HepG2 (cell line): ENCODE measurements around the gene STXBP2. TPM values are rescaled to one million over a fixed set of nuclear protein-coding genes. Genes with fewer than 3 reads are reported as not detected.

Source experiments
- ATAC-seq: fragments of 200-7000 bp; cut with Tn5 transposase; 3 replicates; pipeline ENCODE4 v1.9.1; 2020; ENCODE audit warnings: mild to moderate bottlenecking, moderate library complexity
- BruUV-seq: library from RNA; stranded (reverse); fragments of 400-500 nt; replicated peaks from 2 replicates; lab custom pipeline; 2021; lab: Mats Ljungman, UMichigan
- CTCF ChIA-PET: fragments of 300-600 bp; formaldehyde crosslinking; extraction: SDS; loops from one replicate; lab custom pipeline; 2021; ENCODE audit warnings: low total read pairs, inconsistent platforms, low intra/inter-chr PET ratio; lab: Yijun Ruan, JAX
- POLR2A ChIA-PET: fragments of 350-600 bp; sonication (Branson Sonifier 250); formaldehyde crosslinking; loops from one replicate; lab custom pipeline; 2020; ENCODE audit warnings: antibody characterized with exemption, inconsistent platforms; lab: Yijun Ruan, JAX
- DNase-seq: peaks from one replicate; pipeline ENCODE4 v3.0.0-alpha.2; 2015; ENCODE audit warnings: low spot score
- FAIRE-seq: peaks from 3 replicates; lab custom pipeline; 2011; peaks lifted over from hg19 to GRCh38; lab: Jason Lieb, UNC
- H2AFZ ChIP-seq: one replicate; pipeline ENCODE4 v1.6.1; 2011; ENCODE audit warnings: low read length, inconsistent platforms
- H3K27ac ChIP-seq: fragments of 300-600 bp; 3 replicates; pipeline ENCODE4 v1.8.0; 2011; ENCODE audit warnings: mixed run types, mild to moderate bottlenecking, mixed read lengths, low read length, inconsistent platforms; ENCODE audit not compliant: insufficient read depth; ENCODE audit errors: extremely low read length
- H3K27me3 ChIP-seq, 2 experiments: fragments of 200-600 bp in 1 of 2; 2 replicates in 1 of 2; 3 replicates in 1 of 2; pipeline versions ENCODE4 v1.6.0 to v1.8.0; 2011; ENCODE audit warnings: low read length in 2 of 2, mild to moderate bottlenecking in 2 of 2, moderate library complexity in 2 of 2, inconsistent platforms in 1 of 2; ENCODE audit not compliant: insufficient read depth in 2 of 2, control insufficient read depth in 1 of 2
- H3K36me3 ChIP-seq, 2 experiments: fragments of 200-600 bp in 1 of 2; replicated peaks in 1 of 2; 2 replicates in 1 of 2; 3 replicates in 1 of 2; pipeline versions ENCODE4 v1.5.1 to v1.8.0; 2011; ENCODE audit warnings: low read length in 2 of 2, inconsistent platforms in 1 of 2; ENCODE audit not compliant: insufficient read depth in 2 of 2, control insufficient read depth in 1 of 2
- H3K4me1 ChIP-seq: 2 replicates; pipeline ENCODE4 v1.5.1; 2012; ENCODE audit warnings: low read length, inconsistent platforms; ENCODE audit not compliant: insufficient read depth
- H3K4me2 ChIP-seq: 2 replicates; pipeline ENCODE4 v1.6.0; 2011; ENCODE audit warnings: low read depth, low read length, inconsistent platforms
- H3K4me3 ChIP-seq, 3 experiments: fragments of 200-600 bp in 1 of 3; sonication (generic), shearing (Covaris generic) in 1 of 3; replicated peaks in 1 of 3; 2 replicates each; pipeline ENCODE4 v1.5.1; 2011 to 2016; ENCODE audit warnings: low read length in 3 of 3, inconsistent platforms in 2 of 3, low read depth in 2 of 3, mild to moderate bottlenecking in 2 of 3, control low read depth in 1 of 3, mixed read lengths in 1 of 3; ENCODE audit not compliant: insufficient read depth in 1 of 3
- H3K79me2 ChIP-seq: one replicate; pipeline ENCODE4 v1.6.1; 2011; ENCODE audit warnings: low read length, inconsistent platforms; ENCODE audit not compliant: insufficient read depth
- H3K9ac ChIP-seq: 2 replicates; pipeline ENCODE4 v1.6.0; 2011; ENCODE audit warnings: mild to moderate bottlenecking, low read depth, low read length, inconsistent platforms; ENCODE audit not compliant: insufficient read depth
- H3K9me3 ChIP-seq: 2 replicates; pipeline ENCODE4 v1.5.1; 2012; ENCODE audit warnings: mild to moderate bottlenecking, low read length
- H4K20me1 ChIP-seq: 2 replicates; pipeline ENCODE4 v1.6.0; 2011; ENCODE audit warnings: inconsistent platforms, mild to moderate bottlenecking, low read length, moderate library complexity; ENCODE audit not compliant: insufficient read depth
- AGO2 ChIP-seq: fragments of 200-400 bp; formaldehyde crosslinking; optimal IDR thresholded peaks from 2 replicates; pipeline ENCODE3; 2017; ENCODE audit warnings: mild to moderate bottlenecking, low read depth, low read length, moderate library complexity
- HNRNPL ChIP-seq: fragments of 200-400 bp; formaldehyde crosslinking; IDR thresholded peaks from 2 replicates; pipeline ENCODE4 v1.6.1; 2017; ENCODE audit warnings: mild to moderate bottlenecking, low read depth, low read length
- KDM2A ChIP-seq: sonication (generic); formaldehyde crosslinking; IDR thresholded peaks from 2 replicates; pipeline ENCODE4 v1.4.0; 2020; ENCODE audit warnings: low read depth, missing genetic modification reagents, borderline replicate concordance
- POLR2AphosphoS5 ChIP-seq: IDR thresholded peaks from 2 replicates; pipeline ENCODE4 v1.6.1; 2012; ENCODE audit warnings: low read depth, low read length
- RBFOX2 ChIP-seq: fragments of 200-400 bp; formaldehyde crosslinking; IDR thresholded peaks from 2 replicates; pipeline ENCODE4 v1.6.1; 2017; ENCODE audit warnings: low read depth, mild to moderate bottlenecking, low read length
- RBM22 ChIP-seq: fragments of 200-400 bp; formaldehyde crosslinking; optimal IDR thresholded peaks from 2 replicates; pipeline ENCODE3; 2017; ENCODE audit warnings: mild to moderate bottlenecking, low read length, moderate library complexity
- RFX1 ChIP-seq: fragments of 450-650 bp; IDR thresholded peaks from 2 replicates; pipeline ENCODE4 v1.6.1; 2017
- SSRP1 ChIP-seq: IDR thresholded peaks from 2 replicates; pipeline ENCODE4 v1.6.1; 2016; ENCODE audit warnings: control low read depth
- ZBTB4 ChIP-seq: sonication (generic); formaldehyde crosslinking; IDR thresholded peaks from 2 replicates; pipeline ENCODE4 v1.4.0; 2020; ENCODE audit warnings: missing genetic modification reagents, mild to moderate bottlenecking, borderline replicate concordance
- ZBTB7A ChIP-seq: sonication (generic); formaldehyde crosslinking; IDR thresholded peaks from 2 replicates; pipeline ENCODE4 v1.8.0; 2022; ENCODE audit warnings: mild to moderate bottlenecking, missing genetic modification reagents
- ZNF501 ChIP-seq: sonication (generic); formaldehyde crosslinking; IDR thresholded peaks from 2 replicates; pipeline ENCODE4 v1.5.1; 2020; ENCODE audit warnings: mild to moderate bottlenecking, moderate library complexity, missing genetic modification reagents
- ZNF7 ChIP-seq: IDR thresholded peaks from 2 replicates; pipeline ENCODE4 v1.6.1; 2016; ENCODE audit warnings: missing biosample characterization, missing genetic modification reagents
- WGBS: methylation state at CpG from one replicate; pipeline ENCODE4 v1.1.6; 2017; ENCODE audit warnings: low lambda C conversion rate; 5-methylcytosine and 5-hydroxymethylcytosine counted together
- in situ Hi-C: cut with HindIII; loops from 2 replicates; pipeline ENCODE4 v1.10.0; 2017; ENCODE audit warnings: low pct_unique_long_range_greater_than_20kb; ENCODE audit not compliant: extremely low pct_ligation_motif_present
- intact Hi-C: fragments of 100-400 bp; cut with micrococcal nuclease; formaldehyde crosslinking; loops from one replicate; pipeline ENCODE4 v1.10.0; 2022; ENCODE audit not compliant: unreplicated experiment
- polyA plus RNA-seq, 8 experiments: library from polyadenylated mRNA; depleted of rRNA in 3 of 8; stranded (reverse) in 7 of 8; unstranded in 1 of 8; fragments of >200 nt; fragmentation: Illumina TruSeq in 4 of 8; extraction: Trizol in 4 of 8; gene quantifications; 2 replicates each; pipeline versions ENCODE4 v1.2.1 to v1.2.3, GENCODE V29; 2011 to 2016; ENCODE audit warnings: low read depth in 4 of 8, missing spikeins in 1 of 8, mixed read lengths in 1 of 8; ENCODE audit not compliant: insufficient read depth in 1 of 8
- total RNA-seq, 5 experiments: library from RNA; depleted of rRNA; stranded (reverse); fragments of >200 nt; fragmentation: Illumina TruSeq; extraction: Trizol; gene quantifications; 2 replicates each; pipeline ENCODE4 v1.2.3, GENCODE V29; 2016; ENCODE audit warnings: low read depth in 1 of 5
- TF ChIP-seq, protein P1 (sequence below): sonication (generic); formaldehyde crosslinking; IDR thresholded peaks from 2 replicates; pipeline ENCODE4 v1.5.1; 2020; ENCODE audit warnings: mild to moderate bottlenecking, missing genetic modification reagents, moderate library complexity

The STXBP2 gene
- total and polyA plus RNA-seq, 2 of the 13 experiments (the other 11 are each of a cell fraction or from before 2014, with no cell fraction given): 22.8 to 40.1 TPM

DNA sequence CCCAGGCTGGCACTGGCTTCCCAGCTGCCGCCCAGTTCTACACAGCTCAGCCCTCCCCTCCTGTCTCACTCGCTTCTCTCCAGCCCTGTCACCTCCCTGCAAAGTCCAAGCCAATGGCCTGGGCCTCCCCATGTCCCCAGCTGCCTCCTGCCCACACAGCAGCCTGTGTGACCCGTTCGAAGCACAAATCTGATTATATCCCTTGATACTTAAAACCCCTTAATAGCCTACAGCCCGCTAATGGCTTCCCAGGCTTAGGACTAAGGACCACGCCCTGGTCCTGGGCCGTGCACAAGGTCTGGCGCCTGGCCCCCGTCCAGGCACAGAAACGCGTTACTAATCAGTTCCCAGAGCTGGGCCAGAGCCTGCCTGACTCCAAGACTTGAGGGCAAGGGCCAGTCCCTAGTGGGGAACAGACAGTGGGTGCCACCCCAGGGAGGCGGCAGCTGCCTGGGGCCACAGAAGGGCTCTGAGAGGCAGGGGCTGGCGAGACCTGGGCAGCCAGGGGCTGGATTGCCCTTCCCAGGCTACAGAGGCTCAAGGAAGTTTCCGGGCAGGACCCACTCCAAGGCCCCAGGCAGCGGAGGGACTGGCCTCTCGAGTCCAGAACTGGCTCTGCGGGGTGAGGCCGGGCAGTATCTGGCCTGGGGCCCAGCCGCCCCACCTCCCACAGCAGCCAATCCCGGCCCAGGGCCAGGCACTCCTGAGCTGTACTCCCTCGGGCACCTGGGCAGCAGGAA, 18.0 kb upstream of the STXBP2 start:
- Histone ChIP-seq H3K4me2 (no peak overlapping the region), H2AFZ (no peak overlapping the region), H3K4me1 (no peaks in the 10 kb centered on the region; the same call in 1 of the 2 replicates), H3K27me3 (no peaks in the 10 kb centered on the region; a peak in 1 of 5 replicates), H4K20me1 (no peaks in the 10 kb centered on the region), H3K9me3 (no peaks in the 10 kb centered on the region), H3K27ac (peak overlapping the region; percentile 27), H3K9ac (no peak overlapping the region), H3K79me2 (no peaks in the 10 kb centered on the region), H3K36me3 (peaks cover 24 to 48% of the 10 kb centered on the region in 2 experiments), H3K4me3 (no peak overlapping the region)
- FAIRE-seq (no peak), ATAC-seq (peak; percentile 6), DNase-seq (no peak)
- intact Hi-C loops: no loop called here
- TF ChIP-seq POLR2AphosphoS5 (peak; percentile 51; the same call in 1 of the 2 replicates), RFX1 (no peak), ZBTB4 (0 out of 2 replicates have a peak, but pooled peaks have one; percentile 28), KDM2A (CRISPR knock-in tag) (0 out of 2 replicates have a peak, but pooled peaks have one; percentile 39), ZBTB7A (no peak), ZNF501 (0 out of 2 replicates have a peak, but pooled peaks have one; percentile 15), ZNF7 (CRISPR knock-in tag) (no peak), RBM22 (peak; percentile 88), AGO2 (peak; percentile 89), SSRP1 (CRISPR knock-in tag) (peak; percentile 19; the same call in 1 of the 2 replicates), RBFOX2 (peak; percentile 23), HNRNPL (0 out of 2 replicates have a peak, but pooled peaks have one; percentile 17)
- TF ChIP-seq, protein P1, sequence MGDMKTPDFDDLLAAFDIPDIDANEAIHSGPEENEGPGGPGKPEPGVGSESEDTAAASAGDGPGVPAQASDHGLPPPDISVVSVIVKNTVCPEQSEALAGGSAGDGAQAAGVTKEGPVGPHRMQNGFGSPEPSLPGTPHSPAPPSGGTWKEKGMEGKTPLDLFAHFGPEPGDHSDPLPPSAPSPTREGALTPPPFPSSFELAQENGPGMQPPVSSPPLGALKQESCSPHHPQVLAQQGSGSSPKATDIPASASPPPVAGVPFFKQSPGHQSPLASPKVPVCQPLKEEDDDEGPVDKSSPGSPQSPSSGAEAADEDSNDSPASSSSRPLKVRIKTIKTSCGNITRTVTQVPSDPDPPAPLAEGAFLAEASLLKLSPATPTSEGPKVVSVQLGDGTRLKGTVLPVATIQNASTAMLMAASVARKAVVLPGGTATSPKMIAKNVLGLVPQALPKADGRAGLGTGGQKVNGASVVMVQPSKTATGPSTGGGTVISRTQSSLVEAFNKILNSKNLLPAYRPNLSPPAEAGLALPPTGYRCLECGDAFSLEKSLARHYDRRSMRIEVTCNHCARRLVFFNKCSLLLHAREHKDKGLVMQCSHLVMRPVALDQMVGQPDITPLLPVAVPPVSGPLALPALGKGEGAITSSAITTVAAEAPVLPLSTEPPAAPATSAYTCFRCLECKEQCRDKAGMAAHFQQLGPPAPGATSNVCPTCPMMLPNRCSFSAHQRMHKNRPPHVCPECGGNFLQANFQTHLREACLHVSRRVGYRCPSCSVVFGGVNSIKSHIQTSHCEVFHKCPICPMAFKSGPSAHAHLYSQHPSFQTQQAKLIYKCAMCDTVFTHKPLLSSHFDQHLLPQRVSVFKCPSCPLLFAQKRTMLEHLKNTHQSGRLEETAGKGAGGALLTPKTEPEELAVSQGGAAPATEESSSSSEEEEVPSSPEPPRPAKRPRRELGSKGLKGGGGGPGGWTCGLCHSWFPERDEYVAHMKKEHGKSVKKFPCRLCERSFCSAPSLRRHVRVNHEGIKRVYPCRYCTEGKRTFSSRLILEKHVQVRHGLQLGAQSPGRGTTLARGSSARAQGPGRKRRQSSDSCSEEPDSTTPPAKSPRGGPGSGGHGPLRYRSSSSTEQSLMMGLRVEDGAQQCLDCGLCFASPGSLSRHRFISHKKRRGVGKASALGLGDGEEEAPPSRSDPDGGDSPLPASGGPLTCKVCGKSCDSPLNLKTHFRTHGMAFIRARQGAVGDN: peak; percentile 32; the same call in 1 of the 2 replicates
- 98% methylated on average over 11 of the region's 21 CpGs for WGBS
- ChIA-PET POLR2A (interaction anchor here (1.0 kb wide), 1 partner anchor 14 kb away, joined by 3 read pairs; the partner anchor contains the start of gene PCP2), CTCF (no interaction called here)
- no TSS peak for BruUV-seq
- in situ Hi-C loops: no loop called here
